Measurements from ENCODE around the gene MAGOH.
"Not testable (repeated sequence)": the region's sequence is repeated elsewhere in the genome, so short reads cannot be mapped to it uniquely, and the experiment has no call there.

MAGOH gene

DNA sequence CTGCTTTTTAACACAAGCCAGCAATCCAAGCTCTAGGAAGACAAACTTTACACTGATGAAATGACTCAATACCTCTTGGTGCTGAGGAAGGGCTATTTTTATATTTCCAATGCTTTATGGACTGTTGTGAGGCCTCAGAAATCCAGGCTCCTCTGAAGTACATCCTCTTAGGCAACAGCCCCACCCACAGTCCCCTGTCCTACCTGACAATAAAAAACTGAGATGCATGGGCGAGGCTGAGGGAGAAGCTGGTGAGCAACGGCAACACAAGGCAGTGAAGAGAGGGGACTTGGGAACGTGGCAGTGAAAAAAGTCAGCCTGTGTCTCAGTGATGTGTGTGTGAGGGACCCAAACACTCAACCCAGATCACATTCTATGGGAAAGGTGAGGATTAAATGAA is 51.8 kb downstream of the MAGOH start:
- DNase-seq (ENCODE audit: low read depth): no peak

- DNase-seq (ENCODE audit: low read depth): not testable (repeated sequence)
Observed at GRCh38 chr1:53185955-53186297, 52.4 kb downstream of the MAGOH start.

DNA sequence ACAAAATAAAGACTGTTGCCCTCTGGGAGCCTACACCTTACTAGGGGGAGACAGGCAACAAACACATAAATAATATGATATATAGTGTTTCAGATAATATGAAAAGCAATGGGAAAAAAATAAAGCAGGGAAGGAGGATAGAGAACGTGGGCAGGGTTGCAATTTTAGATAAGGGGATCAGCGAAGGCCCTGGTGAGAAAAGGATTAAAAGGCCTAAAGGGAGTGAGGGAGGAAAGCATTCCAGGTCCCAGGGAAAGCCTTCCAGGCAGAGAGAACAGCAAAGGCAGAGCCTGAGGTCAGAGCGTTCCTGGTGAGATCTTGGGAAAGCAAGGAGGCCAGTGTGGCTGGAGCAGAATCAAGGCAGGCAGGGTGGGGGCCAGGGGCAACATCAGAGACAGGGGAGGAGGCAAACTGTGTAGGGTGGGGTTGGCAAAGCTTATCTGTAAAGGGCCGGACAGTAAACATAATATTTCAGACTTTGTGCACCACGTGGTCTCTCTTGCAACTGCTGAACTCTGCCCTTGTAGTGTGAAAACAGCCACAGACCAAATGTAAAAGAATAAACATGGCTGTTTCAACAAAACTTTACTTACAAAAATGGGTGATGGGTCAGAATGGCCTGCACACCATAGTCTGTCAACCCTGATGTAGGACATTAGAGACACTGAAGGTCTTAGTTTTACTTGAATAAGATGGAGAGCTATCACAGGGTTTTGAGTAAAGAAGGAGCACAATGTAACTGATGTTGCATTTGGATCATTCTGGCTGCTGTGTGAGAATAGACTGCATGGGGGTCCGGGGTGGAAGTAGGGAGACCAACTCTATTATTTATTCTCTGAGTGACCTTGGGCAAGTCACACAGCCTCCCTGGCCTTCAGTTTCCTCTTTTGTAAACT is 55.0 kb downstream of the MAGOH start:
- no peak for DNase-seq (ENCODE audit: low read depth)

GRCh38 chr1:53182716-53183094 is 55.6 kb downstream of the MAGOH start:
- DNase-seq (ENCODE audit: low read depth): no peak

GRCh38 chr1:53182111-53182593 is 56.2 kb downstream of the MAGOH start:
- DNase-seq (ENCODE audit: low read depth): peak; percentile 73

- no peak for DNase-seq (ENCODE audit: low read depth)
Observed at GRCh38 chr1:53180951-53181350, 57.4 kb downstream of the MAGOH start.

DNA sequence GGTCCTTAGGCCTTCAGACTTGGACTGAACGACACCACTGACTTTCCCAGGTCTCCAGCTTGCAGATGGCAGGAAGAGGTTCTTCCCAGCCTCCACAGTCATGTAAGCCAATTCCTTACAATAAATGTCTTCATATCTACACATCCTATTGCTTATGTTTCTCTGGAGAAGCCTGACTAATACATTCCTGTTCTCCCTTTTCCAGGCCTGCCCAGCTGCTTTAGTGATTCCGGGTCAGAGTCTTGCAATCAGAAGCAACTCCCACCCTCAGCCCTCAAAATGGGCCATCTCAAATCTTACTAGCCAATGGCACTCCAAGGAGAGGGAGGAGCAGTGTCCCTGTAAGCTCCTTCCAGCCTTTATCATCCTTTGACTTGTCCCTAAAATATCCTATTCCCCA is 58.1 kb downstream of the MAGOH start:
- DNase-seq (ENCODE audit: low read depth): no peak

Measured in stimulated activated CD8-positive, alpha-beta memory T cell treated with anti-CD3 and anti-CD28 coated beads, Interleukin-7, amount 100 ng/mL, for 24 hours (primary cell).